ENCODE data around the gene UBE2QL1.

Gene UBE2QL1

GRCh38 chr5:6520201-6520600 lies 71.5 kb downstream of the UBE2QL1 start (continued):
- TF ChIP-seq PRDM2 (tag by site-specific recombination; IDR thresholded peaks at IDR 0.05; ENCODE audit: borderline replicate concordance) (no peak), ZNF664 (tag by site-specific recombination; IDR thresholded peaks at IDR 0.05) (no peak), ZNF558 (tag by site-specific recombination; IDR thresholded peaks at IDR 0.05) (no peak), GLIS2 (tag by site-specific recombination; IDR thresholded peaks at IDR 0.05) (no peak), ZBTB1 (tag by site-specific recombination; IDR thresholded peaks at IDR 0.05) (no peak)

- TF ChIP-seq ZNF23 (tag by site-specific recombination; IDR thresholded peaks at IDR 0.05; ENCODE audit: borderline replicate concordance): no peak
- TF ChIP-seq YY1 (tag by site-specific recombination; IDR thresholded peaks at IDR 0.05): no peak
- TF ChIP-seq ZSCAN5A (tag by site-specific recombination; IDR thresholded peaks at IDR 0.05): no peak
- TF ChIP-seq IKZF3 (tag by site-specific recombination; IDR thresholded peaks at IDR 0.05): no peak
- TF ChIP-seq ZNF830 (tag by site-specific recombination; IDR thresholded peaks at IDR 0.05; ENCODE audit: low read depth): no peak
- TF ChIP-seq BCL11A (tag by site-specific recombination; IDR thresholded peaks at IDR 0.05; ENCODE audit: low read depth): no peak
- no peak for TF ChIP-seq TRIM28 (IDR thresholded peaks at IDR 0.05; ENCODE audit: borderline replicate concordance, low read length)
- no peak for TF ChIP-seq ZSCAN30 (tag by site-specific recombination; IDR thresholded peaks at IDR 0.05)
- TF ChIP-seq ZIC2 (tag by site-specific recombination; IDR thresholded peaks at IDR 0.05): no peak
- no peak for TF ChIP-seq ZSCAN18 (tag by site-specific recombination; IDR thresholded peaks at IDR 0.05)
- TF ChIP-seq KLF8 (tag by site-specific recombination; IDR thresholded peaks at IDR 0.05): no peak
- TF ChIP-seq ZNF211 (tag by site-specific recombination; IDR thresholded peaks at IDR 0.05; ENCODE audit: low read depth): no peak
- TF ChIP-seq ZNF133 (tag by site-specific recombination; IDR thresholded peaks at IDR 0.05): no peak
- no peak for TF ChIP-seq PRDM1 (tag by site-specific recombination; IDR thresholded peaks at IDR 0.05)
- no peak for TF ChIP-seq ZNF18 (tag by site-specific recombination; IDR thresholded peaks at IDR 0.05)
- ChIA-PET POLR2A (no interaction called here), CTCF (interaction anchor here (1.1 kb wide), 1 partner anchor 1025 kb away, joined by 4 read pairs; no protein-coding TSS in a partner anchor)
- Histone ChIP-seq H3K27ac (ENCODE audit: extremely low read depth, low read depth, low read length) (no peak overlapping the region), H3K9me3 (ENCODE audit: control insufficient read depth, insufficient read depth, low read depth, low read length) (no peaks in the 10 kb centered on the region), H3K4me1 (ENCODE audit: control insufficient read depth, insufficient read depth, low read length) (no peaks in the 10 kb centered on the region), H3K36me3 (ENCODE audit: control insufficient read depth in 2 of 2, insufficient read depth in 1 of 2, low read length in 2 of 2) (no peaks in the 10 kb centered on the region), H3K4me3 (ENCODE audit: low read depth, low read length) (no peak overlapping the region)
Measured at GRCh38 chr5:6522331-6522730, 73.7 kb downstream of the UBE2QL1 start.

Data from HEK293 (cell line).